Immature natural killer cell (primary cell): ENCODE results near the gene EDN2. TPM values are rescaled to one million over a fixed set of nuclear protein-coding genes. Genes with fewer than 3 reads are reported as not detected.

Source experiments
- DNase-seq, 3 donors: peaks; one replicate each; pipeline ENCODE4 v3.0.0; 2022; ENCODE audit warnings: mixed read lengths in 1 of 3
- H3K27ac Mint-ChIP-seq, 6 donors: one replicate each; pipeline ENCODE4 v1.8.0; 2020; ENCODE audit warnings: mixed read lengths in 6 of 6, mild to moderate bottlenecking in 5 of 6, inconsistent platforms in 4 of 6, moderate library complexity in 3 of 6
- H3K27me3 Mint-ChIP-seq, 3 donors: one replicate each; pipeline ENCODE4 v1.8.0; 2020 to 2021; ENCODE audit warnings: low read depth in 3 of 3, mild to moderate bottlenecking in 3 of 3, mixed read lengths in 3 of 3, moderate library complexity in 3 of 3, inconsistent platforms in 1 of 3
- H3K36me3 Mint-ChIP-seq, 3 donors: one replicate each; pipeline ENCODE4 v1.8.0; 2020; ENCODE audit warnings: mixed read lengths in 3 of 3, inconsistent platforms in 2 of 3, mild to moderate bottlenecking in 2 of 3
- H3K4me1 Mint-ChIP-seq, 2 donors: one replicate each; pipeline ENCODE4 v1.8.0; 2020; ENCODE audit warnings: inconsistent platforms in 2 of 2, mild to moderate bottlenecking in 2 of 2, mixed read lengths in 2 of 2, moderate library complexity in 1 of 2
- H3K4me3 Mint-ChIP-seq, 5 donors: one replicate each; pipeline ENCODE4 v1.8.0; 2020; ENCODE audit warnings: mild to moderate bottlenecking in 5 of 5, mixed read lengths in 5 of 5, inconsistent platforms in 3 of 5, moderate library complexity in 3 of 5
- H3K9me3 Mint-ChIP-seq, 6 donors: one replicate each; pipeline ENCODE4 v1.8.0; 2020; ENCODE audit warnings: mild to moderate bottlenecking in 6 of 6, mixed read lengths in 6 of 6, inconsistent platforms in 4 of 6, moderate library complexity in 3 of 6
- polyA plus RNA-seq, 3 donors: library from polyadenylated mRNA; unstranded; fragments of 300-500 nt; fragmentation: Illumina TruSeq; gene quantifications; one replicate each; pipeline ENCODE4 v1.2.3, GENCODE V29; 2021

Gene EDN2
- polyA plus RNA-seq, 3 donors from 2014 or later = not detected

- Mint-ChIP-seq H3K36me3 (no peaks in the 10 kb centered on the region), H3K9me3 (no peaks in the 10 kb centered on the region)
- DNase-seq = no peak
Measured at GRCh38 chr1:41467673-41468072, 16.8 kb downstream of the EDN2 start.

GRCh38 chr1:41466146-41466545 is 18.3 kb downstream of the EDN2 start:
- no peak overlapping the region for H3K27ac Mint-ChIP-seq
- H3K36me3 Mint-ChIP-seq = no peaks in the 10 kb centered on the region
- no peak for DNase-seq

More at GRCh38 chr1:41467673-41468072, 16.8 kb downstream of the EDN2 start:
- Mint-ChIP-seq H3K27me3 (peaks cover 2 to 7% (median 5%) of the 10 kb centered on the region in 3 donors), H3K4me3 (no peak overlapping the region), H3K4me1 (no peaks in the 10 kb centered on the region), H3K27ac (peak overlapping the region in 1 of 6 donors; percentile 6)

GRCh38 chr1:41465741-41466140 is 18.7 kb downstream of the EDN2 start:
- Mint-ChIP-seq H3K4me3 (no peak overlapping the region), H3K9me3 (no peaks in the 10 kb centered on the region), H3K27me3 (peaks cover 6 to 10% (median 7%) of the 10 kb centered on the region in 3 donors)

More at GRCh38 chr1:41466146-41466545, 18.3 kb downstream of the EDN2 start:
- Mint-ChIP-seq H3K27me3 (peaks cover 2 to 10% (median 7%) of the 10 kb centered on the region in 3 donors), H3K4me3 (no peak overlapping the region), H3K9me3 (no peaks in the 10 kb centered on the region), H3K4me1 (no peaks in the 10 kb centered on the region)

GRCh38 chr1:41464885-41465284 is 19.6 kb downstream of the EDN2 start:
- Mint-ChIP-seq H3K27ac (no peak overlapping the region), H3K36me3 (no peaks in the 10 kb centered on the region), H3K4me3 (no peak overlapping the region), H3K27me3 (peaks cover 6 to 12% (median 8%) of the 10 kb centered on the region in 3 donors), H3K9me3 (no peaks in the 10 kb centered on the region), H3K4me1 (no peaks in the 10 kb centered on the region)
- DNase-seq = no peak

More at GRCh38 chr1:41465741-41466140, 18.7 kb downstream of the EDN2 start:
- H3K36me3 Mint-ChIP-seq = no peaks in the 10 kb centered on the region
- no peak overlapping the region for H3K27ac Mint-ChIP-seq
- DNase-seq = no peak
- no peaks in the 10 kb centered on the region for H3K4me1 Mint-ChIP-seq

- no peak overlapping the region for H3K4me3 Mint-ChIP-seq
- H3K9me3 Mint-ChIP-seq = no peaks in the 10 kb centered on the region
- H3K27ac Mint-ChIP-seq = no peak overlapping the region
- no peaks in the 10 kb centered on the region for H3K4me1 Mint-ChIP-seq
- H3K27me3 Mint-ChIP-seq = peaks cover 5 to 16% (median 6%) of the 10 kb centered on the region in 3 donors
- DNase-seq = no peak
- H3K36me3 Mint-ChIP-seq = no peaks in the 10 kb centered on the region
Measured at GRCh38 chr1:41463516-41463915, 21.0 kb downstream of the EDN2 start.

- Mint-ChIP-seq H3K4me1 (no peaks in the 10 kb centered on the region), H3K36me3 (no peaks in the 10 kb centered on the region), H3K27me3 (peaks cover 4 to 15% (median 5%) of the 10 kb centered on the region in 3 donors), H3K27ac (no peak overlapping the region), H3K9me3 (no peaks in the 10 kb centered on the region), H3K4me3 (no peak overlapping the region)
- no peak for DNase-seq
Measured at GRCh38 chr1:41462680-41463004, 21.8 kb downstream of the EDN2 start.

- no peaks in the 10 kb centered on the region for H3K36me3 Mint-ChIP-seq
- H3K9me3 Mint-ChIP-seq = no peaks in the 10 kb centered on the region
- no peak overlapping the region for H3K27ac Mint-ChIP-seq
- peaks cover 4 to 14% (median 5%) of the 10 kb centered on the region in 3 donors for H3K27me3 Mint-ChIP-seq
- no peaks in the 10 kb centered on the region for H3K4me1 Mint-ChIP-seq
- no peak for DNase-seq
- H3K4me3 Mint-ChIP-seq = no peak overlapping the region
Measured at GRCh38 chr1:41461790-41462679, 22.4 kb downstream of the EDN2 start.

- peaks cover 5 to 11% (median 5%) of the 10 kb centered on the region in 3 donors for H3K27me3 Mint-ChIP-seq
- H3K4me1 Mint-ChIP-seq = no peaks in the 10 kb centered on the region
- H3K4me3 Mint-ChIP-seq = no peak overlapping the region
- no peaks in the 10 kb centered on the region for H3K9me3 Mint-ChIP-seq
- DNase-seq = no peak
- no peak overlapping the region for H3K27ac Mint-ChIP-seq
- no peaks in the 10 kb centered on the region for H3K36me3 Mint-ChIP-seq
Measured at GRCh38 chr1:41456847-41457540, 27.5 kb downstream of the EDN2 start.

GRCh38 chr1:41455479-41456332 is 28.8 kb downstream of the EDN2 start:
- H3K4me1 Mint-ChIP-seq = no peaks in the 10 kb centered on the region
- peaks cover 3 to 9% (median 5%) of the 10 kb centered on the region in 3 donors for H3K27me3 Mint-ChIP-seq
- H3K4me3 Mint-ChIP-seq = no peak overlapping the region
- no peak for DNase-seq
- no peaks in the 10 kb centered on the region for H3K36me3 Mint-ChIP-seq
- no peaks in the 10 kb centered on the region for H3K9me3 Mint-ChIP-seq
- H3K27ac Mint-ChIP-seq = peak overlapping the region in 1 of 6 donors; percentile 35

- H3K27ac Mint-ChIP-seq = no peak overlapping the region
- H3K4me1 Mint-ChIP-seq = no peaks in the 10 kb centered on the region
- no peaks in the 10 kb centered on the region for H3K9me3 Mint-ChIP-seq
- no peak overlapping the region for H3K4me3 Mint-ChIP-seq
- peaks cover 3 to 6% (median 5%) of the 10 kb centered on the region in 3 donors for H3K27me3 Mint-ChIP-seq
- DNase-seq = no peak
- no peaks in the 10 kb centered on the region for H3K36me3 Mint-ChIP-seq
Measured at GRCh38 chr1:41454406-41454805, 30.1 kb downstream of the EDN2 start.

GRCh38 chr1:41452704-41453290 is 31.7 kb downstream of the EDN2 start:
- DNase-seq = no peak
- Mint-ChIP-seq H3K36me3 (no peaks in the 10 kb centered on the region), H3K9me3 (no peaks in the 10 kb centered on the region), H3K4me3 (no peak overlapping the region), H3K27ac (no peak overlapping the region), H3K4me1 (no peaks in the 10 kb centered on the region), H3K27me3 (peaks cover 3 to 5% (median 3%) of the 10 kb centered on the region in 3 donors)

- no peaks in the 10 kb centered on the region for H3K4me1 Mint-ChIP-seq
- no peaks in the 10 kb centered on the region for H3K9me3 Mint-ChIP-seq
- no peaks in the 10 kb centered on the region for H3K36me3 Mint-ChIP-seq
- H3K27ac Mint-ChIP-seq = no peak overlapping the region
- no peak for DNase-seq
- peaks cover 0 to 4% (median 3%) of the 10 kb centered on the region in 3 donors for H3K27me3 Mint-ChIP-seq
- no peak overlapping the region for H3K4me3 Mint-ChIP-seq
Measured at GRCh38 chr1:41450747-41451285, 33.7 kb downstream of the EDN2 start.

GRCh38 chr1:41449326-41449921 is 35.1 kb downstream of the EDN2 start:
- DNase-seq = no peak
- Mint-ChIP-seq H3K4me1 (no peaks in the 10 kb centered on the region), H3K27ac (no peak overlapping the region), H3K36me3 (no peaks in the 10 kb centered on the region), H3K9me3 (peaks cover 0 to 4% (median under 1%) of the 10 kb centered on the region in 6 donors), H3K4me3 (no peak overlapping the region), H3K27me3 (peaks cover 0 to 4% (median 3%) of the 10 kb centered on the region in 3 donors)
